ENCODE results near the gene HMOX1. TPM values are rescaled to one million over a fixed set of nuclear protein-coding genes. Genes with fewer than 3 reads are reported as not detected.

The HMOX1 gene
- 100 to 1,000 TPM in 1 of 4 donors, 10 to 100 TPM in 3; 11.4 to 131 (median 22.2) TPM for total RNA-seq

DNA sequence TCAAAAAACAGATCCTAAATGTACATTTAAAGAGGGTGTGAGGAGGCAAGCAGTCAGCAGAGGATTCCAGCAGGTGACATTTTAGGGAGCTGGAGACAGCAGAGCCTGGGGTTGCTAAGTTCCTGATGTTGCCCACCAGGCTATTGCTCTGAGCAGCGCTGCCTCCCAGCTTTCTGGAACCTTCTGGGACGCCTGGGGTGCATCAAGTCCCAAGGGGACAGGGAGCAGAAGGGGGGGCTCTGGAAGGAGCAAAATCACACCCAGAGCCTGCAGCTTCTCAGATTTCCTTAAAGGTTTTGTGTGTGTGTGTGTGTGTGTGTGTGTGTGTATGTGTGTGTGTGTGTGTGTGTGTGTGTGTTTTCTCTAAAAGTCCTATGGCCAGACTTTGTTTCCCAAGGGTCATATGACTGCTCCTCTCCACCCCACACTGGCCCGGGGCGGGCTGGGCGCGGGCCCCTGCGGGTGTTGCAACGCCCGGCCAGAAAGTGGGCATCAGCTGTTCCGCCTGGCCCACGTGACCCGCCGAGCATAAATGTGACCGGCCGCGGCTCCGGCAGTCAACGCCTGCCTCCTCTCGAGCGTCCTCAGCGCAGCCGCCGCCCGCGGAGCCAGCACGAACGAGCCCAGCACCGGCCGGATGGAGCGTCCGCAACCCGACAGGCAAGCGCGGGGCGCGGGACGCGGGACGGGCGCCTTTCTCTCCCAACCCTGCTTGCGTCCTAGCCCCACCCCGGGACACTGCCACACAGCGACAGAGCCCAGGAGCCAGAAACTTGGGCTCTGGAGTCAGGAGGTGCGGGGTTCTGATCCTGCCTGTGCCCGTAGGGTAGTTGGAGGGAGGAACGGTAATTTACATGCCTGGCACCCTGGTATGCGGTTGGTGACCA lies at the start of gene HMOX1:
Gene HMOX1 (plus strand): TSS at position 560 of the 887 bp plus-strand sequence. CDS start 78 bp downstream, at position 638.
- H3K27me3 ChIP-seq = no peaks in the 10 kb centered on the region
- peaks cover 47 to 52% of the 10 kb centered on the region in 2 donors for H3K4me1 ChIP-seq
- peak; percentile 92 to 94 for TF ChIP-seq POLR2A (IDR thresholded peaks at IDR 0.05)
- TF ChIP-seq, protein P1, sequence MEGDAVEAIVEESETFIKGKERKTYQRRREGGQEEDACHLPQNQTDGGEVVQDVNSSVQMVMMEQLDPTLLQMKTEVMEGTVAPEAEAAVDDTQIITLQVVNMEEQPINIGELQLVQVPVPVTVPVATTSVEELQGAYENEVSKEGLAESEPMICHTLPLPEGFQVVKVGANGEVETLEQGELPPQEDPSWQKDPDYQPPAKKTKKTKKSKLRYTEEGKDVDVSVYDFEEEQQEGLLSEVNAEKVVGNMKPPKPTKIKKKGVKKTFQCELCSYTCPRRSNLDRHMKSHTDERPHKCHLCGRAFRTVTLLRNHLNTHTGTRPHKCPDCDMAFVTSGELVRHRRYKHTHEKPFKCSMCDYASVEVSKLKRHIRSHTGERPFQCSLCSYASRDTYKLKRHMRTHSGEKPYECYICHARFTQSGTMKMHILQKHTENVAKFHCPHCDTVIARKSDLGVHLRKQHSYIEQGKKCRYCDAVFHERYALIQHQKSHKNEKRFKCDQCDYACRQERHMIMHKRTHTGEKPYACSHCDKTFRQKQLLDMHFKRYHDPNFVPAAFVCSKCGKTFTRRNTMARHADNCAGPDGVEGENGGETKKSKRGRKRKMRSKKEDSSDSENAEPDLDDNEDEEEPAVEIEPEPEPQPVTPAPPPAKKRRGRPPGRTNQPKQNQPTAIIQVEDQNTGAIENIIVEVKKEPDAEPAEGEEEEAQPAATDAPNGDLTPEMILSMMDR (IDR thresholded peaks at IDR 0.05 in 4 of 5, conservative IDR thresholded peaks at IDR 0.05 in 1 of 5) = peak in 4 of 5 experiments; percentile 21 to 37 (median 36)
- peak within 1 kb of the TSS; percentile 63 to 89 (median 75) for H3K4me3 ChIP-seq
- H3K9me3 ChIP-seq = no peaks in the 10 kb centered on the region
- peak; percentile 71 to 83 for ATAC-seq
- H3K27ac ChIP-seq = peak within 1 kb of the TSS; percentile 88 to 94 (median 92)
- peaks cover 0 to 27% of the 10 kb centered on the region in 2 donors for H3K36me3 ChIP-seq
- DNase-seq = peak; percentile 94 to 96
- in situ Hi-C loops (cut with MboI; ENCODE audit: low sequenced_read_pairs in 4 of 4) = no loop called here
- intact Hi-C loops (cut with DNase I; ENCODE audit: low total_unique reads) = loop anchor here (1.0 kb wide), 1 partner anchor 30 kb away; no protein-coding TSS in a partner anchor

- H3K4me1 ChIP-seq = peaks cover 7 to 14% of the 10 kb centered on the region in 2 donors
- DNase-seq (no peak), ATAC-seq (no peak)
- H3K4me3 ChIP-seq = no peak overlapping the region
- H3K27ac ChIP-seq = peak overlapping the region; percentile 50 to 98 (median 92)
- H3K27me3 ChIP-seq = no peaks in the 10 kb centered on the region
- in situ Hi-C loops (cut with MboI; ENCODE audit: low sequenced_read_pairs in 4 of 4) = loop anchor here in 2 of 4 donors (25.0 kb wide), 1 partner anchor 255 kb away; no protein-coding TSS in a partner anchor
- TF ChIP-seq POLR2A (IDR thresholded peaks at IDR 0.05) = no peak
- TF ChIP-seq, protein P1 (IDR thresholded peaks at IDR 0.05 in 4 of 5, conservative IDR thresholded peaks at IDR 0.05 in 1 of 5) = no peak
- H3K36me3 ChIP-seq = peaks cover 0 to 71% of the 10 kb centered on the region in 2 donors
- intact Hi-C loops (cut with DNase I; ENCODE audit: low total_unique reads) = no loop called here
- no peaks in the 10 kb centered on the region for H3K9me3 ChIP-seq
These were observed 48.6 kb upstream of the HMOX1 start for GRCh38 chr22:35332278-35332677.

DNA sequence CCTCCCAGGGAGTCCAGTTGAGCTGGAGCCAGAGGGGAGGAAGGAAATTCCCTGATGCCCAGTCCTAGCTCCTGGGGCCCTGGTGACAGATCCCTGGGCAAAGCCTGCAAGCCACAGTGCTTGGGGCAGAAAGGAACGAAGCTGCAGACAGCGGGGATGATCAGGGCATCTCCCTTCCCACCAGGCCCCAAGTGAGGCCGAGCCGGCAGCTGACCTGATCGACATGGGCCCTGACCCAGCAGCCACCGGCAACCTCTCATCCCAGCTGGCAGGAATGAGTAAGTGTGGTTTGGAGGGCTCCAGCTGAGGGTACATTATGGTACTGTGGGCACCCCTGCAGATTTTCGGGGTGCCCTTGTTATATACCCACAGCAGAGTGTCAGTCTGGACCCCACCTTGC lies 47.7 kb upstream of the HMOX1 start:
- Histone ChIP-seq H3K9me3 (no peaks in the 10 kb centered on the region), H3K36me3 (peaks cover 0 to 75% of the 10 kb centered on the region in 2 donors), H3K4me1 (peaks cover 7 to 10% of the 10 kb centered on the region in 2 donors), H3K27ac (peak overlapping the region; percentile 8 to 46 (median 22)), H3K27me3 (no peaks in the 10 kb centered on the region), H3K4me3 (no peak overlapping the region)
- DNase-seq (no peak), ATAC-seq (no peak)
- in situ Hi-C loops (cut with MboI; ENCODE audit: low sequenced_read_pairs in 4 of 4) = loop anchor here in 2 of 4 donors (25.0 kb wide), 1 partner anchor 254 kb away; no protein-coding TSS in a partner anchor
- no peak for TF ChIP-seq POLR2A (IDR thresholded peaks at IDR 0.05)
- TF ChIP-seq, protein P1 (IDR thresholded peaks at IDR 0.05 in 4 of 5, conservative IDR thresholded peaks at IDR 0.05 in 1 of 5) = no peak
- intact Hi-C loops (cut with DNase I; ENCODE audit: low total_unique reads) = no loop called here

GRCh38 chr22:35334004-35334403 lies 46.9 kb upstream of the HMOX1 start:
- in situ Hi-C loops (cut with MboI; ENCODE audit: low sequenced_read_pairs in 4 of 4) = loop anchor here in 2 of 4 donors (25.0 kb wide), 1 partner anchor 253 kb away; no protein-coding TSS in a partner anchor

More at GRCh38 chr22:35334004-35334403, 46.9 kb upstream of the HMOX1 start:
- H3K4me3 ChIP-seq = no peak overlapping the region
- H3K36me3 ChIP-seq = peaks cover 0 to 83% of the 10 kb centered on the region in 2 donors
- no peak for ATAC-seq
- no peak for DNase-seq
- intact Hi-C loops (cut with DNase I; ENCODE audit: low total_unique reads) = no loop called here
- H3K4me1 ChIP-seq = peaks cover 7 to 10% of the 10 kb centered on the region in 2 donors
- H3K27me3 ChIP-seq = no peaks in the 10 kb centered on the region
- H3K9me3 ChIP-seq = no peaks in the 10 kb centered on the region
- H3K27ac ChIP-seq = peak overlapping the region; percentile 10 to 54 (median 32)
- TF ChIP-seq, protein P1 (IDR thresholded peaks at IDR 0.05 in 4 of 5, conservative IDR thresholded peaks at IDR 0.05 in 1 of 5) = no peak
- no peak for TF ChIP-seq POLR2A (IDR thresholded peaks at IDR 0.05)
